Measurements from ENCODE around the gene TMEM143. TPM values are rescaled to one million over a fixed set of nuclear protein-coding genes. Genes with fewer than 3 reads are reported as not detected.

The TMEM143 gene
- total RNA-seq, 2 experiments from 2014 or later = 9.4 to 11.0 TPM

DNA sequence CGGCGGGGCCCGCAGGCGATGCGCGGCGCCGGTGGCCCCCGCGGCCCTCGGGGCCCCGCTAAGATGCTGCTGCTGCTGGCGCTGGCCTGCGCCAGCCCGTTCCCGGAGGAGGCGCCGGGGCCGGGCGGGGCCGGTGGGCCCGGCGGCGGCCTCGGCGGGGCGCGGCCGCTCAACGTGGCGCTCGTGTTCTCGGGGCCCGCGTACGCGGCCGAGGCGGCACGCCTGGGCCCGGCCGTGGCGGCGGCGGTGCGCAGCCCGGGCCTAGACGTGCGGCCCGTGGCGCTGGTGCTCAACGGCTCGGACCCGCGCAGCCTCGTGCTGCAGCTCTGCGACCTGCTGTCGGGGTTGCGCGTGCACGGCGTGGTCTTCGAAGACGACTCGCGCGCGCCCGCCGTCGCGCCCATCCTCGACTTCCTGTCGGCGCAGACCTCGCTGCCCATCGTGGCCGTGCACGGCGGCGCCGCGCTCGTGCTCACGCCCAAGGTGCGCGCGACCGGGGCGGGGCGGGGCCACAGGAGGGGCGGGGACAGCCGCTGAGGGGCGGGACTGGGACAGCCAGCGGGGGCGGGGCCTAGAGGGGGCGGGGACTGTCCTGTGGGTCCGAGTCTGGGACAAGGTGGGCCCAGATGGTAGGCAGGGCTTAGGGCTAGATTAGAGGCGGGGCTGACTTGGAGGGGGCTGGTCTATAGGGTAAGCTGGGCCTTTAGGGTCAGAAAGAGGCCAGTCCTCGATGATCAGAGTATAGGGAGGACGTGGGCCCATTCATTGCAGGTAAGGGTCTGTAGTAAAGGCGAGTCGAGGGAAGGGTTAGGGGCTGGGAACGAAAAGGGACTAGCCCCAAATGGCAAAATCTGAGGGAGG is 34.9 kb upstream of the TMEM143 start:
- Mint-ChIP-seq H3K4me3 (peak overlapping the region; percentile 56), H3K36me3 (ENCODE audit: low read depth) (no peaks in the 10 kb centered on the region), H3K27me3 (peaks cover 34% of the 10 kb centered on the region), H3K27ac (peak overlapping the region; percentile 64), H3K4me1 (ENCODE audit: low read depth) (peaks cover 44% of the 10 kb centered on the region), H3K9me3 (no peaks in the 10 kb centered on the region)
- intact Hi-C loops (cut with DNase I, micrococcal nuclease) = loop anchor here in 1 of 2 experiments (5.0 kb wide), 1 partner anchor 36 kb away; the partner anchor contains the start of genes SYNGR4 and TMEM143
- ATAC-seq (ENCODE audit: poor library complexity) (peak; percentile 69), DNase-seq (peak; percentile 74 to 93 (median 84))
- ChIA-PET POLR2A (interaction anchor here (1.1 to 1.5 kb wide), 3 partner anchors 8 to 35 kb away, joined by 3 to 4 read pairs (median 3); partner anchors contain the start of genes KDELR1, SYNGR4 and TMEM143), CTCF (interaction anchor here (1.6 kb wide), 1 partner anchor 340 kb away, joined by 3 read pairs; no protein-coding TSS in a partner anchor)
- H3K9me3 ChIP-seq (ENCODE audit: control insufficient read depth in 1 of 2, insufficient read depth in 1 of 2, low read length in 2 of 2) = peaks cover 0 to 19% of the 10 kb centered on the region in 2 experiments
- peaks cover 62% of the 10 kb centered on the region for H3K4me1 ChIP-seq (ENCODE audit: insufficient read depth, low read length)
- H3K27ac ChIP-seq (ENCODE audit: low read depth in 1 of 2, low read length in 2 of 2) = no peak overlapping the region
- TF ChIP-seq, protein P1, sequence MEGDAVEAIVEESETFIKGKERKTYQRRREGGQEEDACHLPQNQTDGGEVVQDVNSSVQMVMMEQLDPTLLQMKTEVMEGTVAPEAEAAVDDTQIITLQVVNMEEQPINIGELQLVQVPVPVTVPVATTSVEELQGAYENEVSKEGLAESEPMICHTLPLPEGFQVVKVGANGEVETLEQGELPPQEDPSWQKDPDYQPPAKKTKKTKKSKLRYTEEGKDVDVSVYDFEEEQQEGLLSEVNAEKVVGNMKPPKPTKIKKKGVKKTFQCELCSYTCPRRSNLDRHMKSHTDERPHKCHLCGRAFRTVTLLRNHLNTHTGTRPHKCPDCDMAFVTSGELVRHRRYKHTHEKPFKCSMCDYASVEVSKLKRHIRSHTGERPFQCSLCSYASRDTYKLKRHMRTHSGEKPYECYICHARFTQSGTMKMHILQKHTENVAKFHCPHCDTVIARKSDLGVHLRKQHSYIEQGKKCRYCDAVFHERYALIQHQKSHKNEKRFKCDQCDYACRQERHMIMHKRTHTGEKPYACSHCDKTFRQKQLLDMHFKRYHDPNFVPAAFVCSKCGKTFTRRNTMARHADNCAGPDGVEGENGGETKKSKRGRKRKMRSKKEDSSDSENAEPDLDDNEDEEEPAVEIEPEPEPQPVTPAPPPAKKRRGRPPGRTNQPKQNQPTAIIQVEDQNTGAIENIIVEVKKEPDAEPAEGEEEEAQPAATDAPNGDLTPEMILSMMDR (IDR thresholded peaks at IDR 0.05) = no peak
- H3K4me3 ChIP-seq (ENCODE audit: low read length) = peak overlapping the region; percentile 53
- H3K36me3 ChIP-seq (ENCODE audit: insufficient read depth, low read length) = no peaks in the 10 kb centered on the region
- peaks cover 30 to 33% of the 10 kb centered on the region in 2 experiments for H3K27me3 ChIP-seq (ENCODE audit: control insufficient read depth in 1 of 2, insufficient read depth in 2 of 2, low read length in 2 of 2)

DNA sequence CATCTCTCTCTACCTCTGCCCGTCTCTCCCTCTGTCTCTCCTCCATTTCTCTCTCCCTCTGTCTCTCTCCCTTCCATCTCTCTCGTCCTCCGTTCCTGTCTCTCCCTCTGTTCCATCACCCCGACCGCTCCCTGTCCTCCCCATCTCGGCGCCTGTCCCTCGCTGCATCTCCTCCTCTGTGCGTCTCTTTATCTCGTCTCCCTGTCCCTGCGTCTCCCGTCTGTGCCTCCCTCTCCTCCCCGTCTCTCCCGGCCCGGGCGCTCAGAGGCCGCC is 34.3 kb upstream of the TMEM143 start:
- H3K4me3 Mint-ChIP-seq = peak overlapping the region; percentile 90
- peak overlapping the region; percentile 64 for H3K27ac Mint-ChIP-seq
- H3K4me1 Mint-ChIP-seq (ENCODE audit: low read depth) = peaks cover 44% of the 10 kb centered on the region
- peak in 1 of 14 experiments; percentile 23 for DNase-seq
- H3K9me3 ChIP-seq (ENCODE audit: control insufficient read depth in 1 of 2, insufficient read depth in 1 of 2, low read length in 2 of 2) = peaks cover 0 to 19% of the 10 kb centered on the region in 2 experiments
- TF ChIP-seq, protein P1 (IDR thresholded peaks at IDR 0.05) = no peak
- no peaks in the 10 kb centered on the region for H3K9me3 Mint-ChIP-seq
- H3K4me3 ChIP-seq (ENCODE audit: low read length) = peak overlapping the region; percentile 53
- peaks cover 66% of the 10 kb centered on the region for H3K4me1 ChIP-seq (ENCODE audit: insufficient read depth, low read length)
- POLR2A ChIA-PET = no interaction called here
- H3K27ac ChIP-seq (ENCODE audit: low read depth in 1 of 2, low read length in 2 of 2) = no peak overlapping the region
- peaks cover 34% of the 10 kb centered on the region for H3K27me3 Mint-ChIP-seq
- H3K27me3 ChIP-seq (ENCODE audit: control insufficient read depth in 1 of 2, insufficient read depth in 2 of 2, low read length in 2 of 2) = peaks cover 34 to 37% of the 10 kb centered on the region in 2 experiments
- ATAC-seq (ENCODE audit: poor library complexity) = no peak
- intact Hi-C loops (cut with DNase I, micrococcal nuclease) = loop anchor here in 1 of 2 experiments (5.0 kb wide), 1 partner anchor 36 kb away; the partner anchor contains the start of genes SYNGR4 and TMEM143
- no peaks in the 10 kb centered on the region for H3K36me3 ChIP-seq (ENCODE audit: insufficient read depth, low read length)
- CTCF ChIA-PET = no interaction called here
- H3K36me3 Mint-ChIP-seq (ENCODE audit: low read depth) = no peaks in the 10 kb centered on the region

DNA sequence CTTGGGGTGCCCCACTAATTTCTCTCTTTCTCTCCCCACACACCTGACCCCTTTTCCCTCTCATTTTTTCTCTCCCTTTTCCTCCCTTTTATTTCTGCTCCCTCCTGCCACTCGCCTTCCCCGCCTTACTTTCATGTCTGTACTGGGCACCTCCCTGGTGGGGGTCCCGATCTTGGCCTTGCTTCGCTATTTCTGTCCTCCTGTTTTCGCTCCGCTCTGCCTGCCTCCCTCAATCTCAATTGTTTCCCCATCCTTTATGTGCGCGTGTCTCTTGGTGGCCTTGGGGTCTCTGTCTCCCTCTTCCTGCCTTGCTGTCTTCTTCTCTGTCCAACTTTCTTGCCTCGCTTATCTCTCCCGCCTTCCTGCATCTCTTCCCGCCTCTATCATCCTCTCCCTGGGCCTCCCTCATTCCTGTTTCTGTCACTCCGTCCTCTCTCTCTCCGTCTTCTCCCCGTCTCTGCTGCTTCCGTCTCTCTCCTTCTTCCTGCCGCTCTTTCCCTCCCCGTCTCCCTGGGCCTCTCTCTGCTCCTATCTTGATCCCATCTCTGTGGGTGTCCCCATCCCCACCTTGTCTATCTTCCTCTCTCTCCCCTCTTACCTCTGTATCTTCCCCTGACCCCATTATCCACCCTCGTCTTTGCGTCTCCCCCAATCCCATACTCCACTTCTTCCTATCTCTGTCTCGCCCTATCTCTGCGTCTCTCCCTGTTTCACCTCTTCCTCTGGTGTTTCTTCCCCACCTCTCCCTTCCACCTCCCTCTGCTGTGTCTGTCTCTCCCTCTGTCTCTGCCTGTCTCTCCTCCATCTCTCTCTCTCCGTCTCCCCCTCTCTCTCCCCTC is 33.7 kb upstream of the TMEM143 start:
- peaks cover 68% of the 10 kb centered on the region for H3K4me1 ChIP-seq (ENCODE audit: insufficient read depth, low read length)
- Mint-ChIP-seq H3K27ac (peak overlapping the region; percentile 64), H3K4me3 (peak overlapping the region; percentile 90), H3K36me3 (ENCODE audit: low read depth) (no peaks in the 10 kb centered on the region), H3K9me3 (no peaks in the 10 kb centered on the region), H3K27me3 (peaks cover 39% of the 10 kb centered on the region), H3K4me1 (ENCODE audit: low read depth) (peaks cover 48% of the 10 kb centered on the region)
- H3K9me3 ChIP-seq (ENCODE audit: control insufficient read depth in 1 of 2, insufficient read depth in 1 of 2, low read length in 2 of 2) = peaks cover 0 to 19% of the 10 kb centered on the region in 2 experiments
- TF ChIP-seq, protein P1 (IDR thresholded peaks at IDR 0.05) = no peak
- no peak overlapping the region for H3K27ac ChIP-seq (ENCODE audit: low read depth in 1 of 2, low read length in 2 of 2)
- DNase-seq (peak in 1 of 14 experiments; percentile 31), ATAC-seq (ENCODE audit: poor library complexity) (no peak)
- POLR2A ChIA-PET = no interaction called here
- H3K36me3 ChIP-seq (ENCODE audit: insufficient read depth, low read length) = no peaks in the 10 kb centered on the region
- intact Hi-C loops (cut with DNase I, micrococcal nuclease) = loop anchor here in 1 of 2 experiments (5.0 kb wide), 1 partner anchor 35 kb away; the partner anchor contains the start of genes SYNGR4 and TMEM143
- CTCF ChIA-PET = no interaction called here
- peak overlapping the region; percentile 53 for H3K4me3 ChIP-seq (ENCODE audit: low read length)
- peaks cover 34 to 42% of the 10 kb centered on the region in 2 experiments for H3K27me3 ChIP-seq (ENCODE audit: control insufficient read depth in 1 of 2, insufficient read depth in 2 of 2, low read length in 2 of 2)
